BLaER1 treated with 17β-estradiol and CSF1 and Interleukin-3, amounts not matched to agents 10 nM and 100 nM (cell line): Measurements from ENCODE around the gene SLC16A3.

Experiments used
- H3K27ac ChIP-seq, 11 experiments: shearing (Covaris generic); formaldehyde crosslinking; 2 replicates each; pipeline ENCODE4 v1.8.1; 2022
- H3K27me3 ChIP-seq, 11 experiments: shearing (Covaris generic); formaldehyde crosslinking; 2 replicates each; pipeline ENCODE4 v1.8.1; 2022
- H3K36me3 ChIP-seq, 11 experiments: shearing (Covaris generic); formaldehyde crosslinking; 2 replicates each; pipeline ENCODE4 v1.8.1; 2022
- H3K4me1 ChIP-seq, 10 experiments: shearing (Covaris generic); formaldehyde crosslinking; 2 replicates each; pipeline ENCODE4 v1.8.1; 2022
- H3K4me2 ChIP-seq, 11 experiments: shearing (Covaris generic); formaldehyde crosslinking; 2 replicates each; pipeline ENCODE4 v1.8.1; 2022
- H3K4me3 ChIP-seq, 10 experiments: shearing (Covaris generic); formaldehyde crosslinking; 2 replicates each; pipeline ENCODE4 v1.8.1; 2022
- H3K9ac ChIP-seq, 11 experiments: shearing (Covaris generic); formaldehyde crosslinking; 2 replicates each; pipeline ENCODE4 v1.8.1; 2022
- H3K9me3 ChIP-seq, 11 experiments: shearing (Covaris generic); formaldehyde crosslinking; replicated peaks in 1 of 11; 2 replicates each; pipeline ENCODE4 v1.8.1; 2022
- H4K20me1 ChIP-seq, 11 experiments: shearing (Covaris generic); formaldehyde crosslinking; 2 replicates each; pipeline ENCODE4 v1.8.1; 2022
- Cebpa-rat ChIP-seq, 11 experiments: shearing (Covaris generic); IDR thresholded peaks; 2 replicates each; pipeline ENCODE4 v1.8.1; 2022

The SLC16A3 gene

DNA sequence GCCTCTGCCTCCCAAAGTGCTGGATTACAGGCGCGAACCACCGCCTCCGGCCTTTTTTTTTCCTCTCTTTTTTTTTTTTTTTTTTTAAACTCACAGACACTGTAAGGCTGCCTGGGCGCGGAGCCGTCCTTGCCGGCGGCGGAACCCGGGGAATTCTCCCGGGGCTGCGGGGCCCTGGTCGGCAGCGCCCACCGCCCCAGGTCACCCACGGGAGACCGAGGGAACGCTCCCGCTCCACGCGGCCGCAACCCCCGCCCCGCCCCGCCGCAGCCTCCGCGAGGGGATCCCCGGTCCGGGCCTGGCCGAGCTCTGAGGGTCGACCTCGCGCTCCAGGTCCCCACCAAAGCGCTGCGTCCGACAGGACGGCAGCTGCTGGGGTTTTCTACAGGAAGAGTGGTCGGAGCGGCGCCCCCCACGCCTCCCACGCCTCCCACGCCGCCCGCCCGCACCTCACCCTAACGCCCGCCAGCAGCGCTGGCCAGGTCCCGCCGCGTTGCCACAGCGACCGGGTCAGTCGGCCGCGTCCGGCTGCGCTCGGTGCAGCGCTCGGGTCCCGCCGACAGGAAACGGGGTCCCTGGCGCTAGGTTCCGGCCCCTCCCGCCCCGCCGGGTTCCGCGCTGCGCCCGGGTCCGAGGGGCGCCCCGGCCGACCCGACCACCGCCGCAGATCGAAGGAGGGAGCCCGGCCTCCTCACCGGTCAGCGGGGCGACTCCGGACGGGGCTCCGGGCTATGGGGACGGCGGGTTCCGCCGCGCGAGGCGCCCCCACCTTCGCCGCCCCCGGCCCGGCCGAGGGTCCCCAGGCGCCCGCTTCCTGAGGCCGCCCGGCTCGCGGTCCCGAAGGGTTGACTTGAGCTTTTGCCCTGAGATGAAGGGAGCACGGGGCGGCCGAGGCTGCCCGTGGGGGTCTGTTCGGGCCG, 16.3 kb upstream of the SLC16A3 start, which contains the start of gene CCDC57:
TSS of gene CCDC57 (minus strand) at position 512 of the 920 bp plus-strand sequence. CDS start 10,898 bp downstream, outside the sequence.
- Histone ChIP-seq H3K27ac (peak within 1 kb of the TSS; percentile 83 to 95 (median 90)), H3K27me3 (peaks cover 0 to 5% (median 0%) of the 10 kb centered on the region in 11 experiments; a peak in 3 of 22 replicates), H4K20me1 (no peaks in the 10 kb centered on the region), H3K4me2 (peak within 1 kb of the TSS; percentile 96 to 100 (median 99)), H3K4me3 (peak within 1 kb of the TSS; percentile 79 to 96 (median 86)), H3K9ac (peak within 1 kb of the TSS; percentile 84 to 97 (median 89)), H3K9me3 (no peaks in the 10 kb centered on the region), H3K4me1 (peaks cover 45 to 69% (median 56%) of the 10 kb centered on the region in 10 experiments), H3K36me3 (peaks cover 0 to 4% (median 0%) of the 10 kb centered on the region in 11 experiments; a peak in 4 of 22 replicates)
- no peak for TF ChIP-seq Cebpa-rat (IDR thresholded peaks at IDR 0.05)

DNA sequence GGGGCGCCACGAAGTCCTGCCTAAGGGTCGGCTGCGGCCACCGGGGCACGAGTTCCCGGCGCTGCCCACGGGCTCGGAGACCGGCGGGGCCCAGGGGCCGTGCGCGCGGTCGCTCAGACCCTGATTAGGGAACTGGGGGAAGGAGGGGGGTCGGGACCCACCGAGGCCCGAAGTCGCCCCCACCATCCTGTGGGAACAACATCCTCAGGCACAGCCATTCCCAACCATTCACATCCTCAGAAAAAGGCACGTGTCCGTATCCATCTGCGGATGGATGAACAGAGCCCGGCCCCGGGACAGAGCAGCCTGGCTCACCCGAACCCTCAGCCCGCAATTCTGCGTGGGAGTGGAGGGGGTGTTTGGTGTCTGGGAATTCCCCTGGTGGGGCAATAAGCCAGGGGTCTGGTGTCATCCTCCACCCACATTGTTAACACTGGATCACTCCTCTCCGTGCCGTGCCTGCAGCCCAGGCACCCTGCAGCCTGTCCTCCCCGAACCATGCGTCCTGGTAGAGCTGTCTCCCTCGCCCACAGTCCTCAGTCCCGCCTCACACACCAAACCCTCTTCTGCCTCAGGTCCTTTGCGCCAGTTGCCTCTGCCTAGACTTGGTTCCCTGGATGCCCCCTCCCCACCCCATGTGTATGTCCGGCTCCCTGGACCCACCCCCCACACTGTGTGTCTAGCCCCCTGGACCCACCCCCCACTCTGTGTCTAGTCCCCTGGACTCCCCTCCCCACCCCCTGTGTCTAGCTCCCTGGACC, 15.4 kb upstream of the SLC16A3 start:
- Histone ChIP-seq H3K9ac (peak overlapping the region; percentile 84 to 97 (median 89)), H3K36me3 (no peaks in the 10 kb centered on the region), H3K9me3 (no peaks in the 10 kb centered on the region), H4K20me1 (no peaks in the 10 kb centered on the region), H3K4me1 (peaks cover 45 to 78% (median 64%) of the 10 kb centered on the region in 10 experiments), H3K27me3 (peaks cover 0 to 5% (median 0%) of the 10 kb centered on the region in 11 experiments; a peak in 3 of 22 replicates), H3K4me3 (peak overlapping the region; percentile 79 to 96 (median 86)), H3K27ac (peak overlapping the region; percentile 83 to 95 (median 90)), H3K4me2 (peak overlapping the region; percentile 96 to 100 (median 99))
- peak in 1 of 11 experiments; percentile 34; a peak in 1 of 22 replicates for TF ChIP-seq Cebpa-rat (IDR thresholded peaks at IDR 0.05)

DNA sequence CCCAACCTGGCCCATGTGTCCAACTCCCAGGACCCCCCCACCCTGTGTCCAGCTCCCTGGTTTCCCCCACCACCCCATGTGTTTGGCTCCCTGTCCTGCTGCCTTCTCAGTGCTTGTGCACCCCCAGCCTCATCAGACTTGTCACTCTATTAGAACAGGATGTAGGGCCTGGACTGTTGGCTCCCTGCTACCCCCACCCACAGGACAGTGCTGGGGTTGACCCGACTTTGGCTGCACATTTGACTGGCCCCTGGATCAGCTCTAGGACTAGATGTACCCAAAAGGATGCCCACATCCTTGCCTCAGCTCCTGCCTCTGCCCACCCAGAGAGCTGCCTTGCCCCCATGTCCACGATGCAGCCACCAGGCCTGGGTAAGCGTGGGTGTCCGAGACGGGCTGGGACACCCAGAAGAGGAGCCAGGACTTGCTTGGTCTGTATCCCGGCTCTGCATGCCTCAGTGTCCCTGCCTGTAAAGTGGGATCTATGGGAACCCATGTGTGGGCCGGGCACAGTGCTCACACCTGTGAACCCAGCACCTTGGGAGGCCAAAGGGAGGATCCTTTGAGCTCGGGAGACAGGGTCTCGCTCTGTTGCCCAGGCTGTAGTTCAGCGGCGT, 14.7 kb upstream of the SLC16A3 start:
- peaks cover 45 to 85% (median 67%) of the 10 kb centered on the region in 10 experiments for H3K4me1 ChIP-seq
- peak overlapping the region in 8 of 11 experiments; percentile 20 to 84 (median 62); a peak in 13 of 22 replicates for H3K4me2 ChIP-seq
- H3K27ac ChIP-seq: peak overlapping the region in 5 of 11 experiments; percentile 43 to 97 (median 64); a peak in 8 of 22 replicates

DNA sequence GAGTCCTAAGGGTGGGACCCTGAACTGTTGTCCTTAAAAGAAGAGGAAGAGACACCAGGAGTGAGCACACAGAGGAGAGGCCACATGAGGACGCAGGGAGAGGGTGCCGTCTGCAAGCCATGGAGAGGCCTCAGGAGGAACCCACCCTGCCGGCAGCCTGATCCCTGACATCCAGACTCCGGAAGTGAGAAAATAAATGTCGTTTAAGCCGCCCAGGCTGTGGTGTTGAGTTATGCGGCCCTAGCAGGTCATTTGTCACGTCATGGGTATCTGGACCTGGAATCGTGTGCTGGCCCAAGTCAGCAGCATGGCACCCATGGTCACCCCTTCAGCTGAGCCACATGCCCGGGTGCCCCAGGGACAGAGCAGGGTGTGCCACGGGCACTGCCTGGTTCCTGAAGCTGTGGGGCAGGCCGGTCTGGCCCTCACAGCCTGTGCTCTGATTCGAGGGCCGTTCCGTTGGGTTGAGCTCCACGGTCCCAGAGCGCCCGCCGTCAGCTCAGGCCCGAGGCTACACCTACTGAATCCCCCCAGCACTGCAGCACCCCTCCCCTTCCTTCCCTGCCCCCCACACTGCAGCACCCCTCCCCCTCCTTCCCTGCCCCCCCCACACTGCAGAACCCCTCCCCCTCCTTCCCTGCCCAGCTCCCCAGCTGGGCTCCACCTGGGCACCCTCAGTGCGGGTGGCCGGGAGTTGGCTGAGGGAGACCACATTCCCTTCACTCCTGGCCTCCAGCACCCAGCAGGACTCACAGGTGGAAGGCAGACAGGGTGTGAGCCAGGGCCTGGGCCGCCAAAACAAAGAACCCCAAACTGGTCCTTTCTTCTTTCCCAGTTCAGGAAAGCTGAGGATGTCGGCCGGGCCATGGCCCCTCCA, 13.5 kb upstream of the SLC16A3 start:
- H3K4me2 ChIP-seq: peak overlapping the region; percentile 58 to 98 (median 83); a peak in 21 of 22 replicates

More for the DNA sequence above, 14.7 kb upstream of the SLC16A3 start:
- Histone ChIP-seq H3K9me3 (no peaks in the 10 kb centered on the region), H3K36me3 (no peaks in the 10 kb centered on the region), H3K27me3 (peaks cover 0 to 5% (median 0%) of the 10 kb centered on the region in 11 experiments; a peak in 3 of 22 replicates), H3K9ac (no peak overlapping the region; a peak in 2 of 22 replicates), H4K20me1 (no peaks in the 10 kb centered on the region), H3K4me3 (no peak overlapping the region)
- TF ChIP-seq Cebpa-rat (IDR thresholded peaks at IDR 0.05): no peak

DNA sequence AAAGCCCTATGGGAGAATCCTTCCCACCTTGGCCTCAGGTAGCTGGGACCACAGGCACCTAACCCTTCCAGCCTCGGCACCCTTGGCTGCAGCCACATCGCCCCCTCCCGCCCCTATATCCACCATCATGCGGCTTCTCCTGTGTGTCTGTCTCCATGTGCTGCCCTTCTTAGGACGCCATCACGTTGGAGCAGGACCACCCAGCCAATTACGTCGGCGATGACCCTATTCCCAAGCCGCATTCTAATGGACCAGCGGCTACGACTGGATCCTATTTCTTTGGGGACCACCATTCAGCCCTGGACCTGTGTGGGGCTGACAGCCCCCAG, 12.9 kb upstream of the SLC16A3 start:
- Histone ChIP-seq H3K27ac (peak overlapping the region; percentile 44 to 97 (median 82); a peak in 21 of 22 replicates), H3K36me3 (no peaks in the 10 kb centered on the region), H3K9me3 (no peaks in the 10 kb centered on the region), H3K4me2 (peak overlapping the region; percentile 58 to 98 (median 83)), H4K20me1 (no peaks in the 10 kb centered on the region), H3K27me3 (peaks cover 0 to 5% (median 0%) of the 10 kb centered on the region in 11 experiments; a peak in 3 of 22 replicates), H3K4me1 (peaks cover 44 to 86% (median 69%) of the 10 kb centered on the region in 10 experiments), H3K9ac (peak overlapping the region; percentile 7 to 85 (median 73); a peak in 18 of 22 replicates), H3K4me3 (peak overlapping the region in 2 of 10 experiments; percentile 8 to 22; a peak in 1 of 20 replicates)
- no peak for TF ChIP-seq Cebpa-rat (IDR thresholded peaks at IDR 0.05)

More for the DNA sequence above, 13.5 kb upstream of the SLC16A3 start:
- Histone ChIP-seq H3K27me3 (peaks cover 0 to 5% (median 0%) of the 10 kb centered on the region in 11 experiments; a peak in 3 of 22 replicates), H3K27ac (peak overlapping the region in 9 of 11 experiments; percentile 35 to 97 (median 83); a peak in 17 of 22 replicates), H3K9ac (peak overlapping the region in 7 of 11 experiments; percentile 23 to 85 (median 79); a peak in 10 of 22 replicates), H3K4me1 (peaks cover 45 to 91% (median 72%) of the 10 kb centered on the region in 10 experiments), H3K36me3 (no peaks in the 10 kb centered on the region), H4K20me1 (no peaks in the 10 kb centered on the region), H3K9me3 (no peaks in the 10 kb centered on the region), H3K4me3 (peak overlapping the region in 1 of 10 experiments; percentile 22; a peak in 1 of 20 replicates)
- TF ChIP-seq Cebpa-rat (IDR thresholded peaks at IDR 0.05): no peak

DNA sequence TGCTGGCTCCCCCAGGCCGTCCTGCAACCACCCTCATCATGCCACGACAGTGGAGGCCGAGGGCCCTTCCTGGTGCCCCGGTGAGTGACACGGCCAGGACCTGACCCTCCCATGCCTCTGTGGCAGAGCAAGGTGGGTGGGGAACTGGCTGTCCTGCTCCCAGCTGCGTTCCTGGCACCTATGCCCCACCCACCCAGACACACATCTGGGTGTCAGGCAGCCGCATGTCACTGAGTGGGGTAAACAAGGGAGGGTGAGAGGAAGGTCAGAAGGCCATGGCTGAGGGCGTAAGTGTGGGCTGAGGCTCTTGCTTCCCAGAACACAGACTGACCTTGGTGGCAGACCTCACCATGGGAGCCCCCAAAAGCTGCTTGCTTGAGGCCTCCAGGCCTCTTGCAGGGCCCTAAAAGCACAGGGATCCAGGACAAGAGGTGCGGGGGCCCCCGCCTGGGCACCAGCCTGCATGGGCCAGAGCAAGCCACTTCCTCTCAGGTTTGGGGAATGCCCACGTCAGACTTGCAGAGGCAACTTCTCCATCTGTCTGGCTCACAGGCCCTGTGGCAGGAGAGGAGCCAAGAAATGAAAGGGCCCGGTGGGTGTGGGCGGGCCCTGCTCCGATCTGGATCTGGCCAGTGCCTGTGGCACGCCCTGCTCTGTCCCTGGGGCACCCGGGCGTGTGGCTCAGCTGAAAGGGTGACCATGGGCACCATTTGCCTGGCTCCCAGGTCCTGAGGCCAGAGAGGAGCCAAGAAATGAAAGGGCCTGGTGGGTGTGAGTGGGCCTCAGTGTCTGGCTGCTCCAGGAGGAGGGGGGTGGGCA, 12.3 kb upstream of the SLC16A3 start:
- peaks cover 0 to 5% (median 0%) of the 10 kb centered on the region in 11 experiments; a peak in 3 of 22 replicates for H3K27me3 ChIP-seq
- H3K4me3 ChIP-seq: peak overlapping the region in 3 of 10 experiments; percentile 22 to 27 (median 22); a peak in 3 of 20 replicates
- no peaks in the 10 kb centered on the region for H3K36me3 ChIP-seq
- peak overlapping the region; percentile 58 to 98 (median 83) for H3K4me2 ChIP-seq
- H3K4me1 ChIP-seq: peaks cover 39 to 80% (median 63%) of the 10 kb centered on the region in 10 experiments
- H4K20me1 ChIP-seq: no peaks in the 10 kb centered on the region
- no peak for TF ChIP-seq Cebpa-rat (IDR thresholded peaks at IDR 0.05)
- peak overlapping the region; percentile 7 to 85 (median 73) for H3K9ac ChIP-seq
- H3K9me3 ChIP-seq: no peaks in the 10 kb centered on the region
- H3K27ac ChIP-seq: peak overlapping the region; percentile 44 to 97 (median 82)
